NCI-H748 (cell line): Measurements from ENCODE around the gene DDX20.
"Not testable (repeated sequence)": the region's sequence is repeated elsewhere in the genome, so short reads cannot be mapped to it uniquely, and the experiment has no call there.

ENCODE experiments used
- DNase-seq: peaks from one replicate; lab custom pipeline; 2025; ENCODE audit not compliant: unreplicated experiment; lab: John Stamatoyannopoulos, UW

Gene DDX20

GRCh38 chr1:111732718-111733117 lies 23.0 kb upstream of the DDX20 start:
- no peak for DNase-seq

GRCh38 chr1:111733183-111733991 lies 22.3 kb upstream of the DDX20 start:
- no peak for DNase-seq

GRCh38 chr1:111733992-111734341 lies 21.7 kb upstream of the DDX20 start:
- no peak for DNase-seq

- no peak for DNase-seq
These were observed 21.3 kb upstream of the DDX20 start for GRCh38 chr1:111734426-111734825.

- DNase-seq, result no peak
These were observed 20.8 kb upstream of the DDX20 start for GRCh38 chr1:111734856-111735255.

- DNase-seq, result no peak
These were observed 20.4 kb upstream of the DDX20 start for GRCh38 chr1:111735321-111735720.

GRCh38 chr1:111735858-111736544 lies 19.7 kb upstream of the DDX20 start:
- peak; percentile 44 for DNase-seq

- no peak for DNase-seq
These were observed 19.0 kb upstream of the DDX20 start for GRCh38 chr1:111736548-111737215.

GRCh38 chr1:111737216-111738132 lies 18.2 kb upstream of the DDX20 start:
- DNase-seq, result no peak

GRCh38 chr1:111738133-111738435 lies 17.6 kb upstream of the DDX20 start:
- DNase-seq, result no peak

- peak; percentile 91 for DNase-seq
These were observed 17.1 kb upstream of the DDX20 start for GRCh38 chr1:111738436-111739193.

- peak; percentile 97 for DNase-seq
These were observed 16.3 kb upstream of the DDX20 start, which contains the start of gene INKA2 for GRCh38 chr1:111739194-111739924. Gene INKA2 (minus strand): TSS chr1:111739395. CDS start chr1:111739242, 153 bp downstream.

GRCh38 chr1:111739925-111740765 lies 15.6 kb upstream of the DDX20 start:
- peak; percentile 91 for DNase-seq

- DNase-seq, result not testable (repeated sequence)
These were observed 13.4 kb upstream of the DDX20 start for GRCh38 chr1:111742292-111742691.

- no peak for DNase-seq
These were observed 12.7 kb upstream of the DDX20 start for GRCh38 chr1:111742938-111743549.

GRCh38 chr1:111743679-111744101 lies 12.0 kb upstream of the DDX20 start:
- DNase-seq, result no peak

GRCh38 chr1:111745675-111746613 lies 9.8 kb upstream of the DDX20 start:
- DNase-seq, result peak; percentile 15
